Amniotic epithelial cell (primary cell): ENCODE measurements around the gene NELL1.

ENCODE experiments used
- DNase-seq: peaks from one replicate; pipeline ENCODE4 v3.0.0-alpha.2; 2010; ENCODE audit warnings: low read depth

The NELL1 gene

DNA sequence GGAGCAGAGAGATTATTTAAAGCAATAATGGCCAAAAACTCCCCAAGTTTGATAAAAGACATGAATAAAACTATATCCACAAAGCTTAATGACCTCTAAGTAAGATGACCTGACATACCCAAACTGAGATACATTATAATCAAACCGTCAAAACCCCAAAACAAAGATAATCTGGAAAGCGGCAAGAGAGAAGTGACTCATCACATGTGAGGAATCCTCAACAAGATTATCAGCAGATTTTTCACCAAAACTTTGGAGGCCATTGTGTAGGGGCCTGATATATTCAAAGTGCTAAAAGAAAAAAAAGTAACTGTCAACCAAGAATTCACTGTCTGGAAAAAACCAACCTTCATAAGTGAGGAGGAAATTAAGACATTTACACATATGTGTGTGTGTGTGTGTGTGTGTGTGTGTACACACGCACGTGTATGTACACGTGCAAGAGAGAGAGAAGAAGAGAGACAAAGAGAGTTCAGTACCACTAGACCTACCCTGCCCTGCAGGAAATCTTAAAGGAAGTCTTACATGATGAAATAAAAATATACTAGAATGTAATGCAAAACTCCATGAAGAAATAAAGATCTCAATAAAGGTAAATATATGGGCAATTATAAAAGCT lies 752.4 kb downstream of the NELL1 start:
- DNase-seq, result no peak

DNA sequence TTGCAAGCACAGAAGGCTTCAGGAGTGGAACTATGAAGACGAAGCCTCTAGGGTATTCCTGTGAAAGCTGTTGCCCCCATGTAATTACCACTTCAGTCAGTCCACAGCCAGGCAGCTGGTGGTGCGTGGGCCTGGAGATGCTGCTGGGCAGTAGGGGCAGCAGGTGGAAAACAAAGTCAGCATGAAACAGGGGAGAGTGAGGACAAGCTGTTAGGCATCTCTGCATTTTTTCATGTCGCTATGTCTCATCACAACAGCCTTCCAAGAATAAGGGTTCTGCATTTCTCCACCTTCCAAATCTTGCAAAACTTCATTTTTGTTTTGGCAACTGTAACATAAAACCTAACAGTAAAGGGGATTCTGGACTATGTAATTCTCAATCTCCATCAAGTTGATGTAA lies 757.5 kb downstream of the NELL1 start:
- no peak for DNase-seq

DNA sequence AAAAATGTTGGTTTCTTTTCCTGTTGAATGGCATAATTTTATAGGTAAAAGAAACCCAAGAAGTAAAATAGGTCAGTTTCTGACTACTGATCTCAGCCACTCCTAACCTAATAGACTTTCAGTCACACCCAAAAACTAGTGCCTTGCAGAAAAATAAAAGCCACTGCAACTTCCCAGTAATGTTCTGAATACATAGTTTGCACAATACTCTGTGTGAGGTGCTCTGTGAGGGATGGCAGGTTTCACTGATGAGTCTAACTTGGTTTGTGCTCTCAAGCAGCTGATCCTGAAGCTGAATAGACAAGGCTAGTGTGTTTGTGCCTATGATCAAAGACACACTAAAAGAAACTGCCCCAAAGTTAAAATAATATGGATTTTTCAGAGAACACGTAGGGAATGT lies 758.3 kb downstream of the NELL1 start:
- DNase-seq, result no peak

DNA sequence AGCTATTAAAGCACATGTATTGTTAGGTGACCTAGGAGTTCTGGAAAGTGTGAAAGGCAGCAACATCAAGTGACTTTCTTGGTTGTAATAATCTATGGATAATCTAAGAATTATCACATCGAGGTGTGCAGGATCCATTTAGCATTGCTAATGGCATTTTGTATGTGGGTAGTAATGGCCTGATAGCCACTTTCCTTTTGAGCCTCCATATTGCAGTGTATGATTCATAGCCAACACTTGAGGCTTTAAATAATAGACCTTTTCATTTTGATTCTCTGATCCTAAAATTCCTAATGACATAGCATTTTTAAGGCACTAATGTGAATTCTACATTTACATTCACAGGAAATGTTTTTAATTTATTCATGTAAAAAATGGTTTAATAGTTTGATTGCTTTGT lies 759.4 kb downstream of the NELL1 start:
- DNase-seq, result no peak

DNA sequence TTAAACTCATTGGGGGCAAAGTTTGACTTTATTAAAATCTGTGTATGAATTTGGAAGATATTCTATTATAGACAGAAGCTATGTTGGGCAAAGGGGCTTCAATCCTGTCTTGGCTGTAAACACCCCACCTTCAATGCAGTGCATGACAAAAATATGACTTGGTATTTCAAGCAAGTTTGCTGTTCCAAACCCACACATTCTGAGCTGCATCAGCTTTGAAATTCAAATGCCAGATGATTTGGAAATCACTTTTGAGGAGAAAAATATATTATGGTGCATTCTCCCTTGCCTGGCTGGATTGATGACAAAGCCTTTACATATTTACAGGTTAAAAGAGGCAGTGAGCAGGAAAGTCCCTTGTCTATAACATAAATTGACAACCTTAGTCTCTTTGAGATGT lies 760.0 kb downstream of the NELL1 start:
- DNase-seq, result no peak

DNA sequence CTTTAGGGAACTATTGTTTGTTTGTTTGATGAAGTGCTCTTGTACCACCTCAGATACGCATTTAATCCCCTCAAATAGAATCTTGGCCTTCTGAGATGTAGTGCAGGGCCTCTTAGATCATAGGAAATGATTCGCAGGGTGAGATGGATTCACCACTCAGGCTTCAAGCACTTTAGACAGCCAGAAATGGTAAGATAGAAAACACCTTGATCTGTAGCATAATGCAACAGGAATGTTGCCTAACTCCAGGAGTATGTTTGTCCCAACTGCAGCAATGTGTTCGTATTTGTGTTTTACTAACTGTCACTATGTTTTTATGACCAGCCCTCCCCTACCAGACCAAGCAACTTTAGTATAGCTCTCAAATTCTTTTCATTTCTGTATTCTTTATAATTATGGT lies 761.2 kb downstream of the NELL1 start:
- DNase-seq, result no peak

DNA sequence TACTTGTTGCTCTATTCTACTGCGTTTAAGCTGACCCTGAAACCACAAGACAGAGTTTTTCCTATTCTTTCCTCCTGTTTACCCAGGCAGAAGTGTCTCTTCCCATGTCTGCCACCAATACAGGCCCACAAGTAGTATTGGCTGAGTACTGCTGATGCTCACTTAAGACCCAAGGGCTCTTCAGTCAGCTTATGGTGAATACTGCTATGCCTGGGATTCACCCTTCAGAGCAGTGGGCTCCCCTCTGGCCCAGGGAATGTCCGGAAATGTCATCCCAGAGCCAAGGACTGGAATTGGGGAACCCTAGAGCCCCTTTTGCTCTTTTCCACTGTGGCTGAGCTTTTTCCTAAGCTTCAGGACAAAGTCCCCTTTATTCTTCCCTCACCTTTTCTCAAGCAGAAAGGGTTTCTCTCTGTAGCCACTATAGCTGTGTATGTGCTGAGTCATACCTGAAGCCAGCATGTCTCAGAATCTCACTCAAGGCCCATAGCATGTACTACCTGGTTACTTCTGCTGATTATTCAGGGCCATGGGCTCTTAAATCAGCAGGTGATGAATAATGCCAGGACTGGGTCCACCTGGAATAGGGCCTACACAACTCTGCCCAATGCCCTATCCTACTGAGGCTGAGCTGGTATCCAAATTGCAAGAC lies 777.7 kb downstream of the NELL1 start:
- DNase-seq, result no peak

DNA sequence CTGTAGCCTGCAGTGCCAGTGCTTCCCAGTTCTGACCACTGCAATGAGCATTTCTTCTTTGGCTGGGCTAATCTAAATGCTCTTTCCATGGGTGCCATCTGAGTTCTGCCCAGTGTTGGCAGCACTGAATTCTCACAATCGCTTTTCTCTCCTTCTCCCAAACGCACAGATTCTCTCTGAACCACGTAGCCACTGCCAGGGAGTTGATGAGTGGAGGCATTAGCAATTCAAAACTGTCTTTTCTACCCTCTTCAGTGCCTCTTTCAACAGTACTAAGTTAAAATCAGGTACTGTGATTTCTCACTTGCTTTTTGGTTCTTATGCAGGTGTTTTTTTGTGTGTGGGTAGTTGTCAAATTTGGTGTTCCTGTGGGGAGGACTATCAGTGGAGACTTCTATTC lies 778.5 kb downstream of the NELL1 start:
- no peak for DNase-seq

DNA sequence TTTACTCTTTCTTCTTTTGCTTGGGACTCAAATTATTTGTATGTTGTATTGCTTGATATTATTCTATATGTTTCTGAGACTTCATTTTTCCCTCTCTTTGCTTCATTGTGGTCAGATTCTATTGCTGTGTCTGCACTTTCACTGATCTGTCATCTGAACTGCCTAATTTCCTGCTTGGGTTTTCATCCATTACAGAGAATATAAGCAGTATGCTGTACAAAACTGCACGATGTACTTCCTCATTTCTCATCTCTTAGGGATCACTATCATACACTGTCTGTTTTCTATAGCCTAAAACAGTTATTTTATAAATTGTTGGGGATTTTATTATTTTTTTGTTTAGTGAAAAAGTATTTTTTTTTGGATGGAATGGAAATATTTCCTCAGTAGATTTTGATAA lies 786.8 kb downstream of the NELL1 start:
- DNase-seq, result no peak

DNA sequence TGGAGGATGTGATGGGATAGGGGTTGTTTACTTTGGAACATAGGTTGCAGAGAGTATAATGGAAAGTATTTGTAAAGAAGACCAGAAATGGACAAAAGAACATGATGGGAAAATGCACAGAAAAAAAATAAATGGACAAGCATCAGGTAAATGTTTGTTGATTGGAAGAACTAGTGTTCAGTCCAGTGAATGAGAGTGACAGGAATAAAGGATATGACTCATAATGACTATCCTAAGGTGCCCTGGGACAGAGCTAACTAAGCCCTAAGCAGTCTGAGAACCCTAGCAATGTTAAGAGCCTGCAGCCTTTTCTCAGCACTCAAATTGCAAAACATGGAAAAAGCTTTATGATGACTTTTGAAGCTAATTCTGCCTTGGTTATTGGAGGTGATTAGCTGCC lies 790.7 kb downstream of the NELL1 start:
- no peak for DNase-seq

DNA sequence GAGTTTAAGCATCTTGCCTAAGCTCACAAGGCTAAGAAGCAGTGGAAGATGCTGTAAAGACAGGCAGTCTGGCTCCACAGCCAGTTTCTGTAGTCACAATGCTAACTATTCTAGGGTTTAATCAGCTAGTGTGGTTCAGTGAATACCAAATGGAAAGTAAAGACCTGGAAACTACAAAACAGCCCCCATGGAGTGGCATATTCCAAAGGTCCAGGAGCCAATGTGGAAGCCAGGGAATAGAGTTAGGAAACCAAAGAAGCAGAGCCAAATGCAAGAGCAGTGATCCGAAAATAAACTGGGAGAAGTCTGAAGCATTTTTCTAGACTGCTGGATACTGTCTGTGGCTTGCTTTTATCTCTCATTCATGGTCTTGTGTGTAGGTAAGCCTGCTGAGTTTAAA lies 792.3 kb downstream of the NELL1 start:
- DNase-seq, result no peak

DNA sequence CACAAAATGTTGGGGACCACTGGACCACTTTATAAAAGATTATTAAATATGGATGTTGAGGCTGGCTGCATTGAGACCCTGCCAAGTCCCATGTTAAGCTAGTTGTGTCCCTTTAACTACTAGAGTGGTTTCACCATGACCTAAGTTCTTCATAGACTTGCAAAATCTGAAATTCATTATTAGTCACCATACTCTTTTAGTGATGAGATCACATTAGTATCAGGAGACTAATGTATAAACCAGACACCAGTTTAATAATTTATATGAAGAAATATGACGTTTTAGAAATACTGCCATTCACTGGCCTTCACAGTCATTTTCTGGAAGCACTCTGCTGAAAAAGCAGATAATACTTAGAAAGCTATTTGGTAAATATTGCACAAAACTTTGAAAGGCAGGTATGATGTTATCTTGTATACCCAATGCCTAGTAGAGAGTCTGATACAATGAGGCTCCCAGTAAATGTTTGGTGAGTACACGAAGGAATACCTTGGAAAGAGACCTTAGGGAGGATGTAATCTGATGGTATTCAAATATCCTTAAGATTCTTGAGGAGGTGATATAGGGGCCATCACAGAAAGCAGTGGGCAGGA lies 795.3 kb downstream of the NELL1 start:
- no peak for DNase-seq

DNA sequence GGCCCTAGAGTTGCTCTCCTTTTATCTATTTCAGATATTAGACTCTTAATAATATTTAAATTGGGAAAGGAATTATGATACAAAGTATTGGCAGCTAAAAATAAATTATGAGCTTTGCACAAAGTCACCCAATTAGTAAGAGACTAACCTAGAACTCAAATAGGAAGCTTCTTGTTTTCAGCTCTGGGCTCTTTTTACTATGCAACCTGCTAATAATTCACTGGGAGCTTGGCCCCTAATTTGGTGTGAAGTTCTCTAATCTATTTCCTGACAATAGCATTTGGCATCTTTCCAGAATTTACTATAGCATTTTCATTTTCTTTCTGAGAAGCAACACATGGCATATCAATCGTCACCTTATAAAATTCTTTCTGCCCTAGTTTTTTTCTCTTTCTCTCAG lies 795.8 kb downstream of the NELL1 start:
- no peak for DNase-seq

DNA sequence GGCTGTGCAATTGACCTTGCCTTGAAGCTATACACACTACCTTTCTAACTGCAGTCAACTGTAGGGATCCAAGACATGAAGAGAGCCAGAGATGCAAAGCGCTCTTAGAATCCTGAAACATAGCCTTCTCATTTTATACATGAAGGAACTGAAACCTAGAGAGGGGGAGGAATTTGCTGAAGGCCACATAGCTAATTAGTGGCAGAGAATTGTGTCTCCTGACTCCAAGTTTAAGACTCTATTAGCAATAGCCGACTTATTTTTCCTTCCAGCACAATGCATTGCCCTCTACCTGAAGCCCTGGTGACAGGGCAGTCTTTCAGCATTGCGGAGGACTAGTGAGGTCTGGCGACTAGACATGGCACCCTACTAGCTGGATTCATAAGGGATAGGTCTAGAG lies 796.5 kb downstream of the NELL1 start:
- DNase-seq, result no peak

DNA sequence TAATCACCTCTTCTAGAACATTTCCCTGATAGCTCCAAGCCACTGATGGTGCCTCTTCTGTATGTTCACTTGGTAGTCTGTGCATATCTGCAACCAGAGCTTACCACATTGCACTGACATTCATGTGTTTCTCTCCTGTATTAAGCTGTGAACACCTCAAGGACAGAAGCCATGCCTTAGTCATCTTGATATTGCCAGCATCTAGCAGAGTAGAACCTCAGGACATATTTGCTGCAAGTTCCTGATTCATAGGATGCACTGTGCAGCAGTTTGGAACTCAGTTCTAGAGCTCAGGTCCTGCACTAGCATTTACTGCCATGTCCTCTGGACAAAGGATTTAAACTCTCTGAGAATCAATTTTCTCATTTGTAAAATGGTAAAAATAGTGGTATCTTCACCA lies 801.1 kb downstream of the NELL1 start:
- no peak for DNase-seq

DNA sequence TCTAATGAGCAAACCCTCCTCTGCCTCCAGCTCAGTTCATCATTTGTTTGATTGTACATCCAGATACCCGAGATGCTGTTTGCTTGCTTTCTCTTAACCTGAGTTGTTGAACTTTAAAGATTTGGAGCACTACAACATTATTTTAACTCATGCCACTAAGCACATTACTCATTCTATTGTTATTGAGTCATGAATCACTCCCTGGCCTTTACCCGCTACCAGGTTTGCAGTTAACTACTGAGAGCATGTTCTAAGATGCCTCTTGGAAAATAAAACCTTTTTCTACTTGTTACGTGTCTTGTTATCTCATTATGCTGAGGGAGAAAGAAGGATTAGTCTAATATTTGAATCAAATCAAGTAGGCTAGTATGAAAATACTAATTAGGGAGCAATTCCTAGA lies 802.9 kb downstream of the NELL1 start:
- no peak for DNase-seq

DNA sequence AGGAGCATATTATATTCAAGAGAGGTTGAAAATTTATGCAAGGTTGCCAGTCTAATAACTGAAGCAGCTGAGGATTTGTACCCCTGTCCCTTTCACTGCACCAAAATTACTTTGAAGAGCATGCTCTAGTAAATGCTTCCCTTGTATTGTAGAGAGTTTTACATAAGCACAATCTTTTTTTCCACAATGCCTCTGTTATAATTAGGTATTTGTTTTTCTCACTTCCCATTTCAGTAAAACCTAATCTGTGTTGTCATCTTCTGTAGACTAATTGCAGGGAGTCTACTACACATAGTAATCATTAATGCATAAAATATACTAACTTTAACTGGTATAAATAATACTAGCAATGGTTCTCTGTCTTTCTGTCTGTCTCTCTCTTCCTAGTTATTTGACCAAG lies 805.1 kb downstream of the NELL1 start:
- DNase-seq, result no peak

DNA sequence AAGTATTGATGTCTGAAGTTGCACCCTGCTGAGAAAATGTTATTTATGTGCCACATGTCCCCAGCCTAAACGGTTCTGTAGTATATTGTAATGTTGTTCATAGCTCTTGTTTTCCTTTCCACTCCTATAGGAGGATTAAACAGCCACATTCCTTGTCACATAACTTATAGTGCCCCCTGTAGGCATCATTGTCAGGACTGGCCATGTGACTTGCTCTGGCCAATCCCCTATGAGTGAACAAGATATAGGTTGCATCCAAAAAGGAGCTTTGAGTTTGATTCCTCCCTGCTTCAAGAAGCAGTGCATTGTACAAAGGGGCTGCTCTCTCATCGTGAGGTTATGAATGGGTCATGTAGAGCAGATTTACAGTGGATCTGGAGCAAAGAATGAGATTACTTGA lies 805.9 kb downstream of the NELL1 start:
- no peak for DNase-seq

DNA sequence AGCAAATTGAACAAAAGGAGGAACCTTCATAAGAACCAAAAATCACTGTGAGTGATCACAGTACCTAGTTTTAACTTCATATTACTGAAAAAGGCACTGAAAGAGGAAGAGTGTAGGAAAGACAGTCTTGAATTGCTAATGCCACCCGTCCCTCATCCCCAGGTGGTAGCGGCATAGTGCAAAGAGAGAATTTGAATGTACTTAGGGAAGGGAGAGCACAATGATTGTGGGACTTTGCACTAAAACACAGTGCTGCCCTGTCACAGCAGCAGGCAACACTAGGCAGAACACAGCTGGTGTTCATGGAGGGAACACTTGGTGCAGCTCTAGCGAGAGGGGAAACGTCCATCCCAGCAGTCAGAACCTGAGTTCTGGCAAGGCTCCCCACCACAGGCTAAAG lies 807.2 kb downstream of the NELL1 start:
- no peak for DNase-seq

DNA sequence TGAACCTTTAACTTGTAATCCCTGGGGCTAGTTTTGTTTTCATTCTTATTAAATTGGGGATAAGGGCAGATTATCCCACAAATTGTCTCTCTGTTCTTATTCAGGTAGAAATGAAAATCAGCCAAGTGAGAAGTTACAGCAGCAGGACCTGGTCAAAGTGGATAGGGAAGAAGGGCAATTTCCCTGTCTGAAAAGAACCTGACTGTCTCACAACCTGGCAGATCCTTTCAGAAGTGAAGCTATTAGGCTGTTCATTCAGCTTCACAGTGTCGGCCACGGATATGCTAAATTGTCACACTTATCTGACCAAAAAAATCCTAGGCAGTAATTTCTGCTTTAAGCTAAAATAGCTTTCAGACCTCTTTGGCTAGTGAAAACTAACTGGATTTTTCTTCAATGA lies 810.9 kb downstream of the NELL1 start:
- DNase-seq, result no peak

DNA sequence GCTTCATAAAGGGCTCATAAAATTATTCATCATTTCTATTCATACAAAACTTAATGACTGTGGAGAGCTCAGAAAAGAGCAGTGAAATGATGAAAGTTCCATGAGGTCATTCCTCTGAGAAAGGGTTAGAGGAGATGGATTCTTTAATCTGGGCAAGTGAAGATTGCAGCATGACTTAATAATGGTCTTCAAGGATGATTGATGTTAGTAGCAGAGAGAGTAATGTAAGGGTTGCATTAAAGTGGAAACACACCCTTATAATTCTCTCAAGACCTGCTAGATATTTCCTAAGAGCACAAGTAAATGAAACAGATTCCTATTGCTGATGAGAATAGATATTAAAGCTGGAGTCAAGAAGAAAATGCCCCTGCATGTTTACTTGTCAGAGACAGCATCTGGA lies 811.9 kb downstream of the NELL1 start:
- DNase-seq, result no peak

DNA sequence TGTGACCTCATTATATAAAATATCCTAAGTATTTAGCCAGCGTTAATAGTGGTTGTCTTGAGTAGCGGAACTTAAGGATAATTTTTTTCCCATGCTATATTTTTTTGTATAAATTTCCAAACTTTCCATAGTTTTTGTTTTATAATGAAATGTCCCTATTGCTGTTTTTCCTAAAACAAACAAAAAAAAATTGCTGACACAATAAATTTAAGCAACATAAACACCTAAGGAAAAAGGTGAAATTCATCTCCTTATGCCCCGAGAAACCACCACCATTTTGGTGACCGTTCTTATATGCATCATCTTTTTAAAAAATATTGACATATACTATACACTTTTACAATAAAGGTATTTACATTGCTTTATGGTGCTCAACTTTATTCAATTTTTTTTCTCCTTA lies 814.7 kb downstream of the NELL1 start:
- no peak for DNase-seq

DNA sequence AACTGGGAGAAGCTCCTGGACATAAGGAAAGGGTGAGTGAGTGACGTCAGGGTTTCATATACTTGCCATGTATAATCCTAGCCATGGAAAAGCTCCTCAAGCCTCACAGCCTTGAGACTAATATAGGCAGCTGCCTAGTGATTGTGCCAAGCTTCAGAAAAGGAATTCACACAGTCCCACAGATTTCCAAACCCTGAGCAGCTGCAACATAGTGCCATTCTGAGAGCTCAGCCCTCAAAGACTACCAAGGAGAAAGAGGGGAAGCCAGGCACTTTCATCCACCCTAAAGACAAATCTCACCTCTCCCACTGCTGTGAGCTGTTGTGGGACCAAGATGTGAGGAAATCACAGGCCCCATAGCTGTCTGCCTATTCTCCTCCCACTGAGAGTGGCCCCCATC lies 815.6 kb downstream of the NELL1 start:
- DNase-seq, result no peak

DNA sequence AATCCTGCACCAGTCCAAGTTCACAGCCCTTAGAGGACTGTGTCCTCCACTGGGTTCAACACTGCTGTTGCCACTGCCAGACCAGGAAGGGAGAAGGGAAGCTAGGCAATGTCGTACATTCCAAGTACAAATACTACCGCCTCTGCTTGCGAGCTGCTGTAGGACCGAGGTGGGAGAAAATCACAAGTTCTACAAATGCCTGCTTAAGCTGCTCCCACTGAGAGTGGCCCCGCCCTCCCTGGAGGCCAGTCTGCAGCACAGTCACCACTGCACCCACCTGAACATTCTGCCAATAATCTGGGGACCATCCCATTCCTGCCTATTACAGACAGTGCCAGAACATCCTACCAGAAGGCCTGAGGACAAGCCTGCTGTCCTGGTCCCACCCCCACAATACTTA lies 816.0 kb downstream of the NELL1 start:
- no peak for DNase-seq
